ENCODE data around the gene ZNF384. TPM values are rescaled to one million over a fixed set of nuclear protein-coding genes. Genes with fewer than 3 reads are reported as not detected.

Gene ZNF384
- total and polyA plus RNA-seq, 10 of the 15 experiments (the other 5 are each of a cell fraction or from before 2014, with no cell fraction given): 0.46 to 81.5 (median 30.5) TPM

DNA sequence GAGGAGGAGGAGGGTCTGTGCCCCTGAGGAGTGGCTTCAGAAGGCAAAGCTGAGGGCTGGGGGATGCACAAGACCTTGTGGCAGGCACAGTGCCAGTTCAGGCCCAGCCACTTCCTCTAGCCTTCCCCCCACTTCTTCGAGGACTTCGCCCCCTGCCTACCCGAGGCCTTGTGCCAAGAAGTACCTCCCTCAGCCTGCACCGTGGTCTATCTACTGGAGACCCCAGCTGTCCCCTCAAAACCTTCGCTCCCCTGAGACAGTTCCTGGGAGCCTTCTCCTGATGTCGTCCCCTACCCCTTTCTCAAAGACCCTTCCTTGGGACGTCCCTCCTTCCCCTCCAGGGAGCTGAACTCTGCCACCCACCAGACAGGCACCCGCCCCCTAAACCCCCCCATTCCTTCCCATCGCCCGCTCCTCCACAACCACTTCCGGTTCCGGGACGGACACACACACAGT, 604 bp downstream of the ZNF384 start (continued):
- TF ChIP-seq YY1 (IDR thresholded peaks at IDR 0.05; ENCODE audit: low read depth, low read length) (no peak), ZNF274 (IDR thresholded peaks at IDR 0.05; ENCODE audit: insufficient read depth, insufficient read length) (no peak), ZSCAN29 (IDR thresholded peaks at IDR 0.05) (no peak), IKZF1 (conservative IDR thresholded peaks at IDR 0.05) (no peak), NR2F1 (conservative IDR thresholded peaks at IDR 0.05) (no peak), YBX1 (IDR thresholded peaks at IDR 0.05) (no peak), SUPT20H (IDR thresholded peaks at IDR 0.05; ENCODE audit: borderline replicate concordance, control insufficient read depth, low read depth, low read length) (no peak), NBN (IDR thresholded peaks at IDR 0.05) (peak; percentile 46; the same call in 1 of the 2 replicates), PML (IDR thresholded peaks at IDR 0.05; ENCODE audit: low read length) (no peak), RELA (IDR thresholded peaks at IDR 0.05; ENCODE audit: borderline replicate concordance, partially characterized antibody) (no peak), DPF2 (IDR thresholded peaks at IDR 0.05) (no peak), KLF5 (IDR thresholded peaks at IDR 0.05; ENCODE audit: partially characterized antibody) (no peak), MXI1 (IDR thresholded peaks at IDR 0.05; ENCODE audit: low read depth, low read length) (no peak), SPI1 (IDR thresholded peaks at IDR 0.05; ENCODE audit: borderline replicate concordance, insufficient read depth, low read depth, low read length) (0 out of 2 replicates have a peak, but pooled peaks have one; percentile 10), TCF7 (IDR thresholded peaks at IDR 0.05; ENCODE audit: borderline replicate concordance) (no peak), ZNF217 (IDR thresholded peaks at IDR 0.05) (no peak), GABPA (IDR thresholded peaks at IDR 0.05; ENCODE audit: low read depth) (no peak; the same call in 1 of the 2 replicates), SMAD1 (IDR thresholded peaks at IDR 0.05; ENCODE audit: low read depth, partially characterized antibody) (no peak), JUND (IDR thresholded peaks at IDR 0.05; ENCODE audit: low read depth, low read length) (no peak)
- TF ChIP-seq, protein P1, sequence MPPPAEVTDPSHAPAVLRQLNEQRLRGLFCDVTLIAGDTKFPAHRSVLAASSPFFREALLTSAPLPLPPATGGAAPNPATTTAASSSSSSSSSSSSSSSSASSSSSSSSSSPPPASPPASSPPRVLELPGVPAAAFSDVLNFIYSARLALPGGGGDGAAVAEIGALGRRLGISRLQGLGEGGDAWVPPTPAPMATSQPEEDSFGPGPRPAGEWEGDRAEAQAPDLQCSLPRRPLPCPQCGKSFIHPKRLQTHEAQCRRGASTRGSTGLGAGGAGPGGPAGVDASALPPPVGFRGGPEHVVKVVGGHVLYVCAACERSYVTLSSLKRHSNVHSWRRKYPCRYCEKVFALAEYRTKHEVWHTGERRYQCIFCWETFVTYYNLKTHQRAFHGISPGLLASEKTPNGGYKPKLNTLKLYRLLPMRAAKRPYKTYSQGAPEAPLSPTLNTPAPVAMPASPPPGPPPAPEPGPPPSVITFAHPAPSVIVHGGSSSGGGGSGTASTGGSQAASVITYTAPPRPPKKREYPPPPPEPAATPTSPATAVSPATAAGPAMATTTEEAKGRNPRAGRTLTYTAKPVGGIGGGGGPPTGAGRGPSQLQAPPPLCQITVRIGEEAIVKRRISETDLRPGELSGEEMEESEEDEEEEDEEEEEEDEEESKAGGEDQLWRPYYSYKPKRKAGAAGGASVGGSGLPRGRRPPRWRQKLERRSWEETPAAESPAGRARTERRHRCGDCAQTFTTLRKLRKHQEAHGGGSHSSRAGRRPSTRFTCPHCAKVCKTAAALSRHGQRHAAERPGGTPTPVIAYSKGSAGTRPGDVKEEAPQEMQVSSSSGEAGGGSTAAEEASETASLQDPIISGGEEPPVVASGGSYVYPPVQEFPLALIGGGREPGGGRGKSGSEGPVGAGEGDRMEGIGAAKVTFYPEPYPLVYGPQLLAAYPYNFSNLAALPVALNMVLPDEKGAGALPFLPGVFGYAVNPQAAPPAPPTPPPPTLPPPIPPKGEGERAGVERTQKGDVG (CRISPR knock-in tag; IDR thresholded peaks at IDR 0.05): no peak
- TF ChIP-seq, protein P2, sequence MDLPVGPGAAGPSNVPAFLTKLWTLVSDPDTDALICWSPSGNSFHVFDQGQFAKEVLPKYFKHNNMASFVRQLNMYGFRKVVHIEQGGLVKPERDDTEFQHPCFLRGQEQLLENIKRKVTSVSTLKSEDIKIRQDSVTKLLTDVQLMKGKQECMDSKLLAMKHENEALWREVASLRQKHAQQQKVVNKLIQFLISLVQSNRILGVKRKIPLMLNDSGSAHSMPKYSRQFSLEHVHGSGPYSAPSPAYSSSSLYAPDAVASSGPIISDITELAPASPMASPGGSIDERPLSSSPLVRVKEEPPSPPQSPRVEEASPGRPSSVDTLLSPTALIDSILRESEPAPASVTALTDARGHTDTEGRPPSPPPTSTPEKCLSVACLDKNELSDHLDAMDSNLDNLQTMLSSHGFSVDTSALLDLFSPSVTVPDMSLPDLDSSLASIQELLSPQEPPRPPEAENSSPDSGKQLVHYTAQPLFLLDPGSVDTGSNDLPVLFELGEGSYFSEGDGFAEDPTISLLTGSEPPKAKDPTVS (IDR thresholded peaks at IDR 0.05; ENCODE audit: low read depth, low read length): no peak
- TF ChIP-seq, protein P3, sequence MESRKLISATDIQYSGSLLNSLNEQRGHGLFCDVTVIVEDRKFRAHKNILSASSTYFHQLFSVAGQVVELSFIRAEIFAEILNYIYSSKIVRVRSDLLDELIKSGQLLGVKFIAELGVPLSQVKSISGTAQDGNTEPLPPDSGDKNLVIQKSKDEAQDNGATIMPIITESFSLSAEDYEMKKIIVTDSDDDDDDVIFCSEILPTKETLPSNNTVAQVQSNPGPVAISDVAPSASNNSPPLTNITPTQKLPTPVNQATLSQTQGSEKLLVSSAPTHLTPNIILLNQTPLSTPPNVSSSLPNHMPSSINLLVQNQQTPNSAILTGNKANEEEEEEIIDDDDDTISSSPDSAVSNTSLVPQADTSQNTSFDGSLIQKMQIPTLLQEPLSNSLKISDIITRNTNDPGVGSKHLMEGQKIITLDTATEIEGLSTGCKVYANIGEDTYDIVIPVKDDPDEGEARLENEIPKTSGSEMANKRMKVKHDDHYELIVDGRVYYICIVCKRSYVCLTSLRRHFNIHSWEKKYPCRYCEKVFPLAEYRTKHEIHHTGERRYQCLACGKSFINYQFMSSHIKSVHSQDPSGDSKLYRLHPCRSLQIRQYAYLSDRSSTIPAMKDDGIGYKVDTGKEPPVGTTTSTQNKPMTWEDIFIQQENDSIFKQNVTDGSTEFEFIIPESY (IDR thresholded peaks at IDR 0.05): no peak
- TF ChIP-seq, protein P4, sequence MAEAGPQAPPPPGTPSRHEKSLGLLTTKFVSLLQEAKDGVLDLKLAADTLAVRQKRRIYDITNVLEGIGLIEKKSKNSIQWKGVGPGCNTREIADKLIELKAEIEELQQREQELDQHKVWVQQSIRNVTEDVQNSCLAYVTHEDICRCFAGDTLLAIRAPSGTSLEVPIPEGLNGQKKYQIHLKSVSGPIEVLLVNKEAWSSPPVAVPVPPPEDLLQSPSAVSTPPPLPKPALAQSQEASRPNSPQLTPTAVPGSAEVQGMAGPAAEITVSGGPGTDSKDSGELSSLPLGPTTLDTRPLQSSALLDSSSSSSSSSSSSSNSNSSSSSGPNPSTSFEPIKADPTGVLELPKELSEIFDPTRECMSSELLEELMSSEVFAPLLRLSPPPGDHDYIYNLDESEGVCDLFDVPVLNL (IDR thresholded peaks at IDR 0.05; ENCODE audit: low read depth, low read length): no peak
- TF ChIP-seq, protein P5, sequence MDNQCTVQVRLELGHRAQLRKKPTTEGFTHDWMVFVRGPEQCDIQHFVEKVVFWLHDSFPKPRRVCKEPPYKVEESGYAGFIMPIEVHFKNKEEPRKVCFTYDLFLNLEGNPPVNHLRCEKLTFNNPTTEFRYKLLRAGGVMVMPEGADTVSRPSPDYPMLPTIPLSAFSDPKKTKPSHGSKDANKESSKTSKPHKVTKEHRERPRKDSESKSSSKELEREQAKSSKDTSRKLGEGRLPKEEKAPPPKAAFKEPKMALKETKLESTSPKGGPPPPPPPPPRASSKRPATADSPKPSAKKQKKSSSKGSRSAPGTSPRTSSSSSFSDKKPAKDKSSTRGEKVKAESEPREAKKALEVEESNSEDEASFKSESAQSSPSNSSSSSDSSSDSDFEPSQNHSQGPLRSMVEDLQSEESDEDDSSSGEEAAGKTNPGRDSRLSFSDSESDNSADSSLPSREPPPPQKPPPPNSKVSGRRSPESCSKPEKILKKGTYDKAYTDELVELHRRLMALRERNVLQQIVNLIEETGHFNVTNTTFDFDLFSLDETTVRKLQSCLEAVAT (IDR thresholded peaks at IDR 0.05): no peak; the same call in 1 of the 2 replicates
